H9 (cell line): ENCODE results near the gene ZFAND5. TPM values are rescaled to one million over a fixed set of nuclear protein-coding genes. Genes with fewer than 3 reads are reported as not detected.

Experiments
- DNase-seq: peaks from one replicate; pipeline ENCODE4 v3.0.0-alpha.2; 2017
- H2AFZ ChIP-seq: one replicate; pipeline ENCODE4 v1.6.1; 2013; ENCODE audit warnings: mild to moderate bottlenecking, low read length, control low read depth, moderate library complexity
- H2AK5ac ChIP-seq: 2 replicates; pipeline ENCODE4 v1.6.1; 2013; ENCODE audit warnings: low read length, control low read depth, mixed read lengths; ENCODE audit not compliant: insufficient read length
- H2BK120ac ChIP-seq: one replicate; pipeline ENCODE4 v1.6.1; 2013; ENCODE audit warnings: low read depth, mild to moderate bottlenecking, low read length, control low read depth, inconsistent platforms; ENCODE audit not compliant: poor library complexity, severe bottlenecking
- H2BK12ac ChIP-seq: 2 replicates; pipeline ENCODE4 v1.6.1; 2013; ENCODE audit warnings: low read length, control low read depth, mixed read lengths, low read depth; ENCODE audit not compliant: insufficient read length
- H2BK15ac ChIP-seq: 2 replicates; pipeline ENCODE4 v1.6.1; 2013; ENCODE audit warnings: low read depth, low read length, control low read depth
- H2BK20ac ChIP-seq: one replicate; pipeline ENCODE4 v1.6.1; 2013; ENCODE audit warnings: low read depth, mild to moderate bottlenecking, low read length, control low read depth, inconsistent platforms; ENCODE audit not compliant: poor library complexity, severe bottlenecking
- H2BK5ac ChIP-seq: 2 replicates; pipeline ENCODE4 v1.6.1; 2013; ENCODE audit warnings: low read length, control low read depth, mixed read lengths; ENCODE audit not compliant: insufficient read length
- H3K14ac ChIP-seq: 2 replicates; pipeline ENCODE4 v1.6.1; 2013; ENCODE audit warnings: low read length, control low read depth; ENCODE audit not compliant: insufficient read depth
- H3K18ac ChIP-seq: 2 replicates; pipeline ENCODE4 v1.6.1; 2013; ENCODE audit warnings: low read depth, mild to moderate bottlenecking, mixed read lengths, low read length, control low read depth; ENCODE audit not compliant: insufficient read length
- H3K23ac ChIP-seq: 2 replicates; pipeline ENCODE4 v1.6.1; 2013; ENCODE audit warnings: low read length, control low read depth, mixed read lengths, low read depth; ENCODE audit not compliant: insufficient read length
- H3K23me2 ChIP-seq: 2 replicates; pipeline ENCODE4 v1.6.1; 2013; ENCODE audit warnings: low read depth, mild to moderate bottlenecking, mixed read lengths, low read length, control low read depth; ENCODE audit not compliant: insufficient read length, poor library complexity, severe bottlenecking
- H3K27ac ChIP-seq: 2 replicates; pipeline ENCODE4 v1.5.1; 2013; ENCODE audit warnings: low read length, control low read depth, mixed read lengths, low read depth; ENCODE audit not compliant: insufficient read length
- H3K27me3 ChIP-seq: 2 replicates; pipeline ENCODE4 v1.6.1; 2013; ENCODE audit warnings: low read length, control low read depth, inconsistent platforms; ENCODE audit not compliant: insufficient read depth
- H3K4ac ChIP-seq: 2 replicates; pipeline ENCODE4 v1.6.1; 2013; ENCODE audit warnings: low read depth, mild to moderate bottlenecking, control low read depth, inconsistent platforms, low read length, moderate library complexity
- H3K4me1 ChIP-seq: 2 replicates; pipeline ENCODE4 v1.6.1; 2013; ENCODE audit warnings: low read length, control low read depth, inconsistent platforms; ENCODE audit not compliant: insufficient read depth
- H3K4me2 ChIP-seq: 2 replicates; pipeline ENCODE4 v1.6.1; 2013; ENCODE audit warnings: low read length, control low read depth, mixed read lengths; ENCODE audit not compliant: insufficient read length, insufficient read depth
- H3K56ac ChIP-seq: 2 replicates; pipeline ENCODE4 v1.6.1; 2013; ENCODE audit warnings: low read depth, mild to moderate bottlenecking, mixed read lengths, low read length, control low read depth; ENCODE audit not compliant: insufficient read length
- H3K79me1 ChIP-seq: 2 replicates; pipeline ENCODE4 v1.6.1; 2013; ENCODE audit warnings: low read depth, mild to moderate bottlenecking, moderate library complexity, low read length, control low read depth, inconsistent platforms; ENCODE audit not compliant: insufficient read depth, poor library complexity, severe bottlenecking
- H3K79me2 ChIP-seq: 2 replicates; pipeline ENCODE4 v1.6.1; 2013; ENCODE audit warnings: low read length, control low read depth, inconsistent platforms; ENCODE audit not compliant: insufficient read depth
- H3K9ac ChIP-seq: 2 replicates; pipeline ENCODE4 v1.6.1; 2013; ENCODE audit warnings: low read length, control low read depth, mixed read lengths; ENCODE audit not compliant: insufficient read length; ENCODE audit errors: extremely low read depth
- H3K9me3 ChIP-seq: one replicate; pipeline ENCODE4 v1.6.1; 2013; ENCODE audit warnings: low read depth, low read length, inconsistent platforms; ENCODE audit not compliant: control insufficient read depth
- H3T11ph ChIP-seq: one replicate; pipeline ENCODE4 v1.6.1; 2013; ENCODE audit warnings: mild to moderate bottlenecking, low read length, control low read depth, inconsistent platforms
- H4K20me1 ChIP-seq: one replicate; pipeline ENCODE4 v1.6.1; 2013; ENCODE audit not compliant: control insufficient read depth, insufficient read length, insufficient read depth
- H4K5ac ChIP-seq: 2 replicates; pipeline ENCODE4 v1.6.1; 2013; ENCODE audit warnings: low read depth, mild to moderate bottlenecking, mixed read lengths, low read length, control low read depth; ENCODE audit not compliant: insufficient read length
- H4K8ac ChIP-seq: replicated peaks from 2 replicates; pipeline ENCODE4 v1.6.1; 2013; ENCODE audit warnings: low read length, control low read depth, mixed read lengths, low read depth; ENCODE audit not compliant: insufficient read length
- H4K91ac ChIP-seq: 2 replicates; pipeline ENCODE4 v1.6.1; 2013; ENCODE audit warnings: low read depth, mild to moderate bottlenecking, moderate library complexity, mixed read lengths, low read length, control low read depth; ENCODE audit not compliant: insufficient read length
- H3K27ac Mint-ChIP-seq, 3 experiments: 2 replicates in 2 of 3; 3 replicates in 1 of 3; pipeline ENCODE4 v1.8.0; 2020 to 2021; ENCODE audit warnings: mixed read lengths in 3 of 3, mild to moderate bottlenecking in 1 of 3, moderate library complexity in 1 of 3
- H3K27me3 Mint-ChIP-seq: 2 replicates; pipeline ENCODE4 v1.8.0; 2021; ENCODE audit warnings: low read depth, mild to moderate bottlenecking, moderate library complexity, mixed read lengths
- H3K36me3 Mint-ChIP-seq, 3 experiments: 2 replicates in 2 of 3; 3 replicates in 1 of 3; pipeline ENCODE4 v1.8.0; 2020 to 2021; ENCODE audit warnings: low read depth in 3 of 3, mixed read lengths in 3 of 3; ENCODE audit not compliant: insufficient read depth in 1 of 3
- H3K4me1 Mint-ChIP-seq, 2 experiments: 2 replicates each; pipeline ENCODE4 v1.8.0; 2020; ENCODE audit warnings: mixed read lengths in 2 of 2
- H3K4me3 Mint-ChIP-seq, 2 experiments: 2 replicates in 1 of 2; 3 replicates in 1 of 2; pipeline ENCODE4 v1.8.0; 2020 to 2021; ENCODE audit warnings: mild to moderate bottlenecking in 2 of 2, mixed read lengths in 2 of 2, moderate library complexity in 1 of 2
- H3K9me3 Mint-ChIP-seq, 2 experiments: 2 replicates in 1 of 2; 3 replicates in 1 of 2; pipeline ENCODE4 v1.8.0; 2020; ENCODE audit warnings: mild to moderate bottlenecking in 2 of 2, mixed read lengths in 2 of 2, moderate library complexity in 1 of 2
- CTCF ChIP-seq: fragments of 200-600 bp; sonication (generic); conservative IDR thresholded peaks from 3 replicates; pipeline ENCODE4 v1.8.0; 2021; ENCODE audit warnings: antibody characterized with exemption, mild to moderate bottlenecking
- WGBS: extraction: QIAGEN DNeasy Blood & Tissue Kit; methylation state at CpG from one replicate; pipeline ENCODE4 v1.1.7; 2013; ENCODE audit warnings: missing lambda C conversion rate, low lambda C conversion rate, mixed read lengths; ENCODE audit not compliant: insufficient read length; ENCODE audit errors: extremely low coverage; 5-methylcytosine and 5-hydroxymethylcytosine counted together
- total RNA-seq: library from RNA; stranded (reverse); gene quantifications from 2 replicates; pipeline ENCODE4 v1.2.1, GENCODE V29; 2021

Gene ZFAND5
- total RNA-seq, 1 experiment from 2014 or later: 304 TPM

GRCh38 chr9:72338631-72339030, 26.4 kb downstream of the ZFAND5 start:
- H2BK12ac ChIP-seq: no peak overlapping the region
- Mint-ChIP-seq H3K4me3 (no peak overlapping the region), H3K27ac (no peak overlapping the region), H3K4me1 (peaks cover 1 to 2% of the 10 kb centered on the region in 2 experiments), H3K9me3 (no peaks in the 10 kb centered on the region; a peak in 1 of 5 replicates), H3K36me3 (no peaks in the 10 kb centered on the region), H3K27me3 (no peaks in the 10 kb centered on the region; the same call in 1 of the 2 replicates)
- no peak overlapping the region for H3T11ph ChIP-seq
- no peak overlapping the region for H3K9ac ChIP-seq
- H2BK15ac ChIP-seq: no peak overlapping the region
- H4K5ac ChIP-seq: no peak overlapping the region
- no peaks in the 10 kb centered on the region for H3K4me1 ChIP-seq
- H3K18ac ChIP-seq: no peak overlapping the region
- H4K20me1 ChIP-seq: no peaks in the 10 kb centered on the region
- H3K56ac ChIP-seq: no peak overlapping the region
- H3K79me1 ChIP-seq: no peaks in the 10 kb centered on the region
- no peak overlapping the region for H3K14ac ChIP-seq
- H3K23ac ChIP-seq: no peak overlapping the region
- TF ChIP-seq CTCF: no peak
- H2AK5ac ChIP-seq: no peak overlapping the region
- H4K8ac ChIP-seq: no peak overlapping the region
- no peak overlapping the region for H2BK5ac ChIP-seq
- no peak overlapping the region for H4K91ac ChIP-seq
- H2BK120ac ChIP-seq: no peak overlapping the region
- no CpG with 5 or more reads among the region's 4 CpGs for WGBS
- no peaks in the 10 kb centered on the region for H3K27me3 ChIP-seq
- H2AFZ ChIP-seq: no peak overlapping the region
- no peak overlapping the region for H3K27ac ChIP-seq
- no peak for DNase-seq
- no peaks in the 10 kb centered on the region for H3K23me2 ChIP-seq
- H3K4ac ChIP-seq: no peak overlapping the region
- no peak overlapping the region for H3K4me2 ChIP-seq
- H2BK20ac ChIP-seq: no peak overlapping the region
- no peaks in the 10 kb centered on the region for H3K79me2 ChIP-seq
- no peaks in the 10 kb centered on the region for H3K9me3 ChIP-seq
